ENCODE measurements around the gene DEPDC5.

DNA sequence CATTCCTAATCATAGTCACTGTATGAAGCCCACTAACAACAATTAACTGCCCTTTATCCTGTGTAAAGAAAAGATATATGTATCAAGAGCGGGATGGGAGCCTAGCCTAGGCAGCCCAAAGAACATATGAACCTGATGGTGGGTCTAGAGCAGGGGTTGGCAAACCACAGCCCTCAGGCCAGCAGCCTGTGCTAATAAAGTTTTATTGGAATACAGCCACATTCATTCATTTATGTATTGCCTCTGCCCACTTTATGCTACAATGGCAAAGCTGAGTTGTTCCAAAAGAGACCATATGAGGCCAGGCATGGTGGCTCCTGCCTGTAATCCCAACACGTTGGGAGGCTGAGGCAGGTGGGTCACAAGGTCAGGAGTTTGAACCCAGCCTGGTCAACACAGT, 17.4 kb upstream of the DEPDC5 start:
- TF ChIP-seq, protein P1, sequence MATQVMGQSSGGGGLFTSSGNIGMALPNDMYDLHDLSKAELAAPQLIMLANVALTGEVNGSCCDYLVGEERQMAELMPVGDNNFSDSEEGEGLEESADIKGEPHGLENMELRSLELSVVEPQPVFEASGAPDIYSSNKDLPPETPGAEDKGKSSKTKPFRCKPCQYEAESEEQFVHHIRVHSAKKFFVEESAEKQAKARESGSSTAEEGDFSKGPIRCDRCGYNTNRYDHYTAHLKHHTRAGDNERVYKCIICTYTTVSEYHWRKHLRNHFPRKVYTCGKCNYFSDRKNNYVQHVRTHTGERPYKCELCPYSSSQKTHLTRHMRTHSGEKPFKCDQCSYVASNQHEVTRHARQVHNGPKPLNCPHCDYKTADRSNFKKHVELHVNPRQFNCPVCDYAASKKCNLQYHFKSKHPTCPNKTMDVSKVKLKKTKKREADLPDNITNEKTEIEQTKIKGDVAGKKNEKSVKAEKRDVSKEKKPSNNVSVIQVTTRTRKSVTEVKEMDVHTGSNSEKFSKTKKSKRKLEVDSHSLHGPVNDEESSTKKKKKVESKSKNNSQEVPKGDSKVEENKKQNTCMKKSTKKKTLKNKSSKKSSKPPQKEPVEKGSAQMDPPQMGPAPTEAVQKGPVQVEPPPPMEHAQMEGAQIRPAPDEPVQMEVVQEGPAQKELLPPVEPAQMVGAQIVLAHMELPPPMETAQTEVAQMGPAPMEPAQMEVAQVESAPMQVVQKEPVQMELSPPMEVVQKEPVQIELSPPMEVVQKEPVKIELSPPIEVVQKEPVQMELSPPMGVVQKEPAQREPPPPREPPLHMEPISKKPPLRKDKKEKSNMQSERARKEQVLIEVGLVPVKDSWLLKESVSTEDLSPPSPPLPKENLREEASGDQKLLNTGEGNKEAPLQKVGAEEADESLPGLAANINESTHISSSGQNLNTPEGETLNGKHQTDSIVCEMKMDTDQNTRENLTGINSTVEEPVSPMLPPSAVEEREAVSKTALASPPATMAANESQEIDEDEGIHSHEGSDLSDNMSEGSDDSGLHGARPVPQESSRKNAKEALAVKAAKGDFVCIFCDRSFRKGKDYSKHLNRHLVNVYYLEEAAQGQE (IDR thresholded peaks at IDR 0.05; ENCODE audit: insufficient read depth in 1 of 2, low read depth in 2 of 2, low read length in 2 of 2), result no peak
- TF ChIP-seq POLR2AphosphoS5 (IDR thresholded peaks at IDR 0.05; ENCODE audit: low read depth, low read length), result no peak
- TF ChIP-seq TAF1 (IDR thresholded peaks at IDR 0.05; ENCODE audit: borderline replicate concordance, insufficient read depth, low read length), result no peak
- no peak for TF ChIP-seq SIN3A (IDR thresholded peaks at IDR 0.05; ENCODE audit: borderline replicate concordance, insufficient read depth, low read length)
